ENCODE measurements around the gene SAE1.

SAE1 gene

GRCh38 chr19:47188507-47189033 is 57.9 kb downstream of the SAE1 start:
- DNase-seq (ENCODE audit: low read depth) = no peak
- H3K4me3 ChIP-seq (ENCODE audit: low read length) = no peak overlapping the region
- TF ChIP-seq CTCF (IDR thresholded peaks at IDR 0.05; ENCODE audit: insufficient read depth, low read depth, low read length, missing control alignments) = no peak

GRCh38 chr19:47190167-47190727 is 59.6 kb downstream of the SAE1 start:
- DNase-seq (ENCODE audit: low read depth) = peak; percentile 16
- H3K4me3 ChIP-seq (ENCODE audit: low read length) = no peak overlapping the region
- no peak for TF ChIP-seq CTCF (IDR thresholded peaks at IDR 0.05; ENCODE audit: insufficient read depth, low read depth, low read length, missing control alignments)

GRCh38 chr19:47195434-47195833 is 64.8 kb downstream of the SAE1 start:
- DNase-seq (ENCODE audit: low read depth) = no peak
- no peak overlapping the region for H3K4me3 ChIP-seq (ENCODE audit: low read length)
- TF ChIP-seq CTCF (IDR thresholded peaks at IDR 0.05; ENCODE audit: insufficient read depth, low read depth, low read length, missing control alignments) = no peak

- no peak for TF ChIP-seq CTCF (IDR thresholded peaks at IDR 0.05; ENCODE audit: insufficient read depth, low read depth, low read length, missing control alignments)
- H3K4me3 ChIP-seq (ENCODE audit: low read length) = no peak overlapping the region
- peak; percentile 68 for DNase-seq (ENCODE audit: low read depth)
These were observed 66.5 kb downstream of the SAE1 start for GRCh38 chr19:47197141-47197540.

GRCh38 chr19:47200530-47200929 is 69.9 kb downstream of the SAE1 start:
- no peak overlapping the region for H3K4me3 ChIP-seq (ENCODE audit: low read length)
- DNase-seq (ENCODE audit: low read depth) = no peak
- TF ChIP-seq CTCF (IDR thresholded peaks at IDR 0.05; ENCODE audit: insufficient read depth, low read depth, low read length, missing control alignments) = no peak

- TF ChIP-seq CTCF (IDR thresholded peaks at IDR 0.05; ENCODE audit: insufficient read depth, low read depth, low read length, missing control alignments) = no peak
- no peak for DNase-seq (ENCODE audit: low read depth)
These were observed 72.6 kb downstream of the SAE1 start for GRCh38 chr19:47203254-47203653.

More at GRCh38 chr19:47203254-47203653, 72.6 kb downstream of the SAE1 start:
- no peak overlapping the region for H3K4me3 ChIP-seq (ENCODE audit: low read length)

Data from epithelial cell of esophagus (primary cell).